ENCODE results near the gene UNC5CL. TPM values are rescaled to one million over a fixed set of nuclear protein-coding genes. Genes with fewer than 3 reads are reported as not detected.

Gene UNC5CL
- total and polyA plus RNA-seq, 2 of the 4 experiments (the other 2 are of a cell fraction), result not detected

- dilution Hi-C loops (cut with HindIII; ENCODE audit: low sequenced_read_pairs, unreplicated experiment) (no loop called here), intact Hi-C loops (cut with micrococcal nuclease) (no loop called here), in situ Hi-C loops (cut with MboI; ENCODE audit: low sequenced_read_pairs) (no loop called here)
- ChIA-PET CTCF (interaction anchor here (1.2 kb wide), 1 partner anchor 10 kb away, joined by 3 read pairs; no protein-coding TSS in a partner anchor), POLR2A (ENCODE audit: unreplicated experiment) (no interaction called here)
- Histone ChIP-seq H4K91ac (ENCODE audit: insufficient read depth, low read depth, low read length) (no peak overlapping the region), H3K9ac (ENCODE audit: low read depth, low read length) (no peak overlapping the region), H3K27ac (ENCODE audit: insufficient read depth, low read length) (no peak overlapping the region), H4K8ac (ENCODE audit: low read depth in 2 of 2, low read length in 2 of 2) (no peak overlapping the region), H2BK5ac (ENCODE audit: low read depth, low read length, poor library complexity, severe bottlenecking) (no peak overlapping the region), H2BK20ac (ENCODE audit: low read depth, low read length) (no peak overlapping the region), H3K4me3 (ENCODE audit: insufficient read depth, low read depth, low read length) (no peak overlapping the region), H2AK9ac (replicated peaks; ENCODE audit: low read depth, low read length, poor library complexity) (no peak overlapping the region), H2AK5ac (ENCODE audit: low read depth, low read length) (no peak overlapping the region), H2BK15ac (ENCODE audit: low read depth, low read length) (no peak overlapping the region), H3K56ac (ENCODE audit: extremely low read depth, insufficient read depth, low read length) (no peak overlapping the region), H3K4ac (ENCODE audit: low read depth, low read length) (no peak overlapping the region), H4K20me1 (ENCODE audit: insufficient read depth, low read length) (peaks cover 10% of the 10 kb centered on the region; the same call in 1 of the 2 replicates), H3K79me1 (ENCODE audit: low read depth in 1 of 2, low read length in 2 of 2) (peaks cover 29 to 36% of the 10 kb centered on the region in 2 experiments), H3K4me1 (ENCODE audit: control insufficient read depth, insufficient read depth, low read length) (peaks cover 3% of the 10 kb centered on the region), H3K9me3 (ENCODE audit: control insufficient read depth, insufficient read depth, low read length) (no peaks in the 10 kb centered on the region), H3K4me2 (ENCODE audit: low read depth, low read length) (no peak overlapping the region), H2AFZ (replicated peaks; ENCODE audit: low read length, poor library complexity) (no peak overlapping the region), H3K36me3 (ENCODE audit: control insufficient read depth, insufficient read depth, low read length) (peaks cover 9% of the 10 kb centered on the region), H2BK120ac (ENCODE audit: low read depth, low read length) (no peak overlapping the region), H3K18ac (ENCODE audit: low read depth, low read length) (no peak overlapping the region), H4K5ac (ENCODE audit: low read depth, low read length) (no peak overlapping the region), H3K9me1 (ENCODE audit: insufficient read depth, low read length) (peaks cover 6% of the 10 kb centered on the region), H3K23ac (ENCODE audit: low read depth, low read length) (no peak overlapping the region), H3K14ac (replicated peaks; ENCODE audit: low read depth, low read length) (no peak overlapping the region), H3K27me3 (ENCODE audit: control insufficient read depth, insufficient read depth, low read length) (no peaks in the 10 kb centered on the region)
- DNase-seq (no peak), ATAC-seq (ENCODE audit: low read depth) (no peak)
- 100% methylated on average over 1 of the region's 2 CpGs; no CpG with 5 or more reads in 1 of the 2 experiments for WGBS, 2 experiments (ENCODE audit: extremely low coverage in 2 of 2, insufficient read length in 1 of 2)
- BruUV-seq (replicated peaks), result no TSS peak
- no peak for TF ChIP-seq FOS (IDR thresholded peaks at IDR 0.05; ENCODE audit: low read depth, low read length)
- TF ChIP-seq MXI1 (IDR thresholded peaks at IDR 0.05; ENCODE audit: borderline replicate concordance, low read depth, low read length), result no peak
- no peak for TF ChIP-seq SMC3 (IDR thresholded peaks at IDR 0.05; ENCODE audit: low read depth, low read length)
Observed at GRCh38 chr6:41077536-41077935, 38.5 kb upstream of the UNC5CL start.

Measured in IMR-90 (cell line).